ENCODE data around the gene TMEM245. TPM values are rescaled to one million over a fixed set of nuclear protein-coding genes. Genes with fewer than 3 reads are reported as not detected.

TMEM245 gene
- total RNA-seq, 4 donors from 2014 or later, result 45.7 to 121 (median 71.4) TPM

- no peak overlapping the region for H3K27ac ChIP-seq
- in situ Hi-C loops (cut with MboI; ENCODE audit: low sequenced_read_pairs in 4 of 4), result no loop called here
- no peaks in the 10 kb centered on the region for H3K27me3 ChIP-seq
- DNase-seq (no peak), ATAC-seq (no peak)
- intact Hi-C loops (cut with DNase I; ENCODE audit: low total_unique reads), result no loop called here
- no peak overlapping the region for H3K4me3 ChIP-seq
- H3K36me3 ChIP-seq, result peaks cover 0 to 9% of the 10 kb centered on the region in 2 donors
- no peaks in the 10 kb centered on the region for H3K9me3 ChIP-seq
- H3K4me1 ChIP-seq, result peaks cover 16 to 33% of the 10 kb centered on the region in 2 donors
- TF ChIP-seq CTCF (IDR thresholded peaks at IDR 0.05 in 4 of 5, conservative IDR thresholded peaks at IDR 0.05 in 1 of 5), result no peak
- no peak for TF ChIP-seq POLR2A (IDR thresholded peaks at IDR 0.05)
Measured at GRCh38 chr9:109022873-109023272, 96.9 kb downstream of the TMEM245 start.

DNA sequence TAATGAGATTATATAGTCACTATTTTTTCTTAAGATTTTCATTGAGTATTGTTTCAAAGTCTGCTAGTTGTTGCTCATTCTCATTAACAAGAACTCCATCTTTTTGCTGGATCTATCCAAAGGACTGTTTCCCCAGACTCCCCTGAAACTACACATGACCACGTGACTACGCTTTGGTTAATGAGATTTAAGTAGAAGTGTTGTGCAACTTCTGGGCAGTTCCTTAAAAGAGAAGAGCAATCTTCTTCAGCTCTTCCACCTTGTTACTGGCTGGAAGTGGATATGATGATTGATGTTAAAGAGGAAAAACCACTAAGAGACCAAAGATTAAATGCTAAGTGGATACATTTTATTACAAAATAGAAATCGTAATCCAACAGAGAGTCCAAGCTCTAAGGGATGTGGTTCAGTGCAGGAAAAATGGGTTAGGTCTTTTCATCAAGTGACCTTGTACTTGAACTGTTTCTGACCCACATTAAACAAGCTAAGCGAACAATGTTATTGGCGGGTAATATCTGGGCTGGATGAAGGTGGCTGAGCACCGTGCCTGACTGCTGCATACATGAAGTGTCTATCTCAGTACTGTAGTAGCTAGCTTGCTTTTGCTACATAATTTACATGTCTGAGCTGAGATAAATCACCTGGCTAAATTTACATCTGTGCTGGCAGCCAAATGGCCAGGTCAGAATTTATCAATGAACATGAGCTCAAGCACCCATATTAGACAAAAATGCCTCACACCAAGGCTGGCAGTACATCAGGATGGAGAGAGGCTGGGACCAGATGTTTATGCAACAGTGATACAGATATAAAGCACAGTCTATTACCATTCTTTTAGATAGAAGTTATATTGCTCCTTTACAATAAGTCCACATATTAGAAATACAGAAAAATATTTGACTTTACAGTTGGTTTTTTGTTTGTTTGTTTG, 98.9 kb downstream of the TMEM245 start:
- in situ Hi-C loops (cut with MboI; ENCODE audit: low sequenced_read_pairs in 4 of 4) (no loop called here), intact Hi-C loops (cut with DNase I; ENCODE audit: low total_unique reads) (no loop called here)
- Histone ChIP-seq H3K27me3 (no peaks in the 10 kb centered on the region), H3K27ac (no peak overlapping the region), H3K4me1 (peaks cover 21 to 31% of the 10 kb centered on the region in 2 donors), H3K36me3 (peaks cover 0 to 9% of the 10 kb centered on the region in 2 donors), H3K9me3 (no peaks in the 10 kb centered on the region), H3K4me3 (no peak overlapping the region)
- no peak for DNase-seq
- no peak for TF ChIP-seq POLR2A (IDR thresholded peaks at IDR 0.05)
- no peak for ATAC-seq

DNA sequence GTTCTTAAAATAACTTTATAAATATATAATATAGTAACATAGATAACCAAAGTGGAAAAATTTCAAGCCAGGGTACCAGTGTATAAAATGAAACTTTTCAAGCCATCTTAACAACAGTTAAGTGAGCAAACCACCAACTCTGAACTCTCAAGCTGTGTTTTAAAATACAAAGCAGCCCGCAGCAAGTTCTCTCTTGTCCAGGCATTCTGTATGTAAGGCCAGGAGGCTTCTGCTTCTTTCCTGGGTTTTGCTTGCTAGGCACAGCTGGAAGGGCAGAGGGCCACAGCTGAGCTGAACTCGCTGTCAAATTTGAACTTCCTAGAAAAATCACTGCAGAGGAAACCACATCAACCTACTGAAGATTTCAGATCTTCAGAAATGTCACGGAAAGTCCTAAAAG, 99.6 kb downstream of the TMEM245 start:
- in situ Hi-C loops (cut with MboI; ENCODE audit: low sequenced_read_pairs in 4 of 4), result no loop called here
- H3K4me1 ChIP-seq, result peaks cover 21 to 31% of the 10 kb centered on the region in 2 donors
- no peak overlapping the region for H3K4me3 ChIP-seq

DNA sequence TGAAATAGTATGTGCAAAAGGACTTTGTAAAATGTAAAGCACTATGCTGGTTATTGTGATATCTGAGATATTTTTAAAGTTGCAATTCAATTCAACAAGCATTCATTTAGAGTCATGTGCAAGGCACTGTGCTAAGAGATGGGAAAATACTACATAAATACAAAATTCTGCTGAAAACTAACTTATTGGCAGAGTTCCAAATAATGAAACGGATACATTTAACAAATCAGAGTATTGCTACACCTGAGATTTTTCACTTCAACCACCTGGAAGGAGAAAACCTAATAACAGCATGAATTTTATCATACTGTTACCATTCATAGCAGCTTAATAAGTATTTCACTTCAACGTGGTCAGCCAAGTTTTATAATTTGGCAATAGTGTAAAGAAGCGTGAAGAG, 100.3 kb downstream of the TMEM245 start:
- in situ Hi-C loops (cut with MboI; ENCODE audit: low sequenced_read_pairs in 4 of 4) (loop anchor here in 1 of 4 donors (10.0 kb wide), 1 partner anchor 105 kb away; no protein-coding TSS in a partner anchor), intact Hi-C loops (cut with DNase I; ENCODE audit: low total_unique reads) (no loop called here)
- no peak for DNase-seq
- H3K9me3 ChIP-seq, result no peaks in the 10 kb centered on the region
- H3K4me1 ChIP-seq, result peaks cover 21 to 34% of the 10 kb centered on the region in 2 donors
- no peak overlapping the region for H3K4me3 ChIP-seq
- peaks cover 0 to 9% of the 10 kb centered on the region in 2 donors for H3K36me3 ChIP-seq
- ATAC-seq, result no peak
- H3K27me3 ChIP-seq, result no peaks in the 10 kb centered on the region
- H3K27ac ChIP-seq, result no peak overlapping the region
- TF ChIP-seq CTCF (IDR thresholded peaks at IDR 0.05 in 4 of 5, conservative IDR thresholded peaks at IDR 0.05 in 1 of 5) (no peak), POLR2A (IDR thresholded peaks at IDR 0.05) (no peak)

More for the DNA sequence above, 99.6 kb downstream of the TMEM245 start:
- Histone ChIP-seq H3K36me3 (peaks cover 0 to 9% of the 10 kb centered on the region in 2 donors), H3K9me3 (no peaks in the 10 kb centered on the region), H3K27me3 (no peaks in the 10 kb centered on the region), H3K27ac (no peak overlapping the region)
- no peak for ATAC-seq
- TF ChIP-seq POLR2A (IDR thresholded peaks at IDR 0.05) (no peak), CTCF (IDR thresholded peaks at IDR 0.05 in 4 of 5, conservative IDR thresholded peaks at IDR 0.05 in 1 of 5) (no peak)
- no peak for DNase-seq
- intact Hi-C loops (cut with DNase I; ENCODE audit: low total_unique reads), result no loop called here

GRCh38 chr9:109017493-109017892, 102.3 kb downstream of the TMEM245 start:
- in situ Hi-C loops (cut with MboI; ENCODE audit: low sequenced_read_pairs in 4 of 4), result loop anchor here in 1 of 4 donors (10.0 kb wide), 1 partner anchor 107 kb away; no protein-coding TSS in a partner anchor

More at GRCh38 chr9:109017493-109017892, 102.3 kb downstream of the TMEM245 start:
- TF ChIP-seq CTCF (IDR thresholded peaks at IDR 0.05 in 4 of 5, conservative IDR thresholded peaks at IDR 0.05 in 1 of 5) (no peak), POLR2A (IDR thresholded peaks at IDR 0.05) (no peak)
- no peaks in the 10 kb centered on the region for H3K27me3 ChIP-seq
- no peak overlapping the region for H3K27ac ChIP-seq
- DNase-seq (no peak), ATAC-seq (no peak)
- intact Hi-C loops (cut with DNase I; ENCODE audit: low total_unique reads), result no loop called here
- peaks cover 21 to 29% of the 10 kb centered on the region in 2 donors for H3K4me1 ChIP-seq
- H3K36me3 ChIP-seq, result peaks cover 0 to 9% of the 10 kb centered on the region in 2 donors
- no peak overlapping the region for H3K4me3 ChIP-seq
- no peaks in the 10 kb centered on the region for H3K9me3 ChIP-seq

Data from gastrocnemius medialis (tissue), 4 donors.